GM21619 (cell line): ENCODE results near the gene ACD.
"Not testable (repeated sequence)": the region's sequence is repeated elsewhere in the genome, so short reads cannot be mapped to it uniquely, and the experiment has no call there.

Experiments
- ATAC-seq: cut with Tn5 transposase; IDR thresholded peaks from one replicate; pipeline ENCODE4 v1.9.1; 2021; ENCODE audit not compliant: unreplicated experiment

The ACD gene

DNA sequence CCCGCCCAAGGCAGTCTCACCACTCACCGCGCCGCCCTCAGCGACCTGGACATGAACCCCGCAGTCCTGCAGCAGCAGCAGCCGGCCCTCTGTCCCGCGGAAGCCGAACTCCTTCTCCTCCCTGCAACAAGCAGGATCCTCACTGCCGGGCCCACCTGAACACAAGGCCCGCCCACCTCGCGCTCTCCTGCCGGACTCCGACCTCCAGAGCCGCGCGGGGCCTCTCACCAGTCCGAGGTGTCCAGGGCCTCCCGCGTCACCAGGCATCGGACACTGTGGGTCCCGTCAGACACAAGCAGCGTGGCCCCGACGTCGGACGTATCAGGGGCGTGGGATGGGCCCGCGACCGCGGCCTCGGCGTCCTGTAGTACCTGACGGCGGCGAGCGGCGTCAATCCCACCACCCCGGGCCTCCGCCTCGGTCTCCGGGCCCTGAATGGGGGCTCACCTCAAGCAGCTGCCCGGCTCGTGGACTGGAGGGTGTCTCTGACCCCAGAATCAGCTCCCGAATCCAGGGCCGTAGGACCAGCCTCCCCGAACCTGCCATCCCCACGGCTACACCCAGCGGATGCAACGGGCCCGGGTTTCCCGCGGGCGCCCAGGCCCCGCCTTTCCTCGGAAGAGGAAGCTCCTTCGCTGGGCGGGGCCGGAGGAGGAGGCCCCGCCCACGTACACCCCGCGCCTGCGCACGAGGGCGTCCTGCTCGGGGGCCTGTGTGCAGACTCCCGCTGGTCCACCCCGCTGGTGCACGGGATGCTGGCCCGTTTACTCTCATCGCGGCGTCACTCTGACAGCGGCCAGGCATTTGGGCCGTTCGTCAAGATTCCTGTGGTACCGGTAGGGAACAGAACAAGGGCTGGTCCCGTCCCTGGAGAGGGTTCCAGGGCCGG, at the start of gene ACD:
ACD (minus strand) TSS at position 586 of the 889 bp plus-strand sequence; CDS start at position 546, 40 bp downstream.
- ATAC-seq = peak; percentile 49

DNA sequence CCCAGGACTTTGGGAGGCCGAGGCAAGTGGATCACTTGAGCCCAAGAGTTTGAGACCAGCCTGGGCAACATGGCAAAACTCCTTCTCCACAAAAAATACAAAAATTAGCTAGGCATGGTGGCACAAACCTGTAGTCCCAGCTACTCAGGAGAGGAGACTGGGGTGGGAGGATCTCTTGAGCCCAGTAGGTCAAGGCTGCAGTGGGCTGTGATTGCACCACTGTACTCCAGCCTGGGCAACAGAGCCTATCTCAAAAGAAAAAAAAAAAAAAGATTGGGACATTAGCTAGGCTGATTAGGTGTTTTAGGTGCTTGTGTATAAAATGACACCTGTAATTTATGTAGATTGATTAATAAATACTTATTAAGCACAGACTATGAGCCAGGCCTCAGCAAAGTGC, 49.0 kb upstream of the ACD start:
- ATAC-seq = no peak

DNA sequence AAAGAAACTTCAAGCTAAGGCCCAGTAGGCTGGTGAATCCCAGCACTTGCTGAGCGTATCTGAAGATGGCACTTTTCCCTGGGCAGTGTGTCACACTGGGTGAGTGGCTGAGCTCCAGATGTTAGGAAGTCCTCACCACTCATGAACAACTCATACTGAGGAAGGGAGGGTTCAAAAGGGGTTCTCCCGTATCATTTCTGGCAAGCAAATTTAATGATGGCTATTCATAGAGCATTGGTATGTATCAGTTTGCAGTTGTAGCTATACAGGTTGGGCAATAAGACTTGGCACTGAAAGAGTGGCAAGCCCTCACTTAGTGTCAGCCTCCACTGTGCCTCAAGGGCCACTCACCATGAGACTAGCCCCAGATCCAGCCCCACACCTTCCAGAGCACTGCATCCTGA, 48.3 kb upstream of the ACD start:
- ATAC-seq = no peak

DNA sequence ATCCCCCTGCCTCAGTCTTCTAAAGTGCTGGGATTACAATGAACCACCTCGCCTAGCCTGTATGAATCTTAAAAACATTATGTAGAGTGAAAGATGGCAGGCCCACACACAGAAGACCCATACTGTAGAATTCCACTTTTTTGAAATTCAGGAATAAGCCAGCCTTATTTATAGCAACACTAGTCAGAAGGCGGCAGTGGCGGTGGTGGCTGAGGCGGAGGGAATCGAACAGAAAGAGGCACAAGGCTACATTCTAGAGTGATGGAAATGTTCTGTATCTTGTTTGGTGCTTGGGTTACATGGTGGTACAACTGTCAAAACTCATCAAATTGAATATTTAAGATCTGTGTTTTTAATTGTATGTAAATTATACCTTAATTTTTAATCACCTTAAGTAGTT, 47.7 kb upstream of the ACD start:
- ATAC-seq = no peak

DNA sequence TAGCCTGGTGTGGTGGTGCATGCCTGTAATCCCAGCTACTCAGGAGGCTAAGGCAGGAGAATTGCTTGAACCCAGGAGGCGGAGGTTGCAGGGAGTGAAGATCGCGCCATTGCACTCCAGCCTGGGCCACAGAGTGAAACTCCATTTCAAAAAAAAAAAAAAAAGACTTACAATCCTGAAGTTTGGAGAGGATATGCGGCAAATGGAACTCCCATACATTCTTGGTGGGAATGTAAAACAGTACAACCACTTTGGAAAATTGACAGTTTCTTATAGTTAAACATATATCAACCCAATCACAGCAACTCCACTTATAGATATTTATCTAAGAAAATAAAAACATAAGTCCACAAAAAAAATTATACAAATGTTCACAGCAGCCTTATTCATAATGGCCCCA, 47.1 kb upstream of the ACD start:
- ATAC-seq = no peak

DNA sequence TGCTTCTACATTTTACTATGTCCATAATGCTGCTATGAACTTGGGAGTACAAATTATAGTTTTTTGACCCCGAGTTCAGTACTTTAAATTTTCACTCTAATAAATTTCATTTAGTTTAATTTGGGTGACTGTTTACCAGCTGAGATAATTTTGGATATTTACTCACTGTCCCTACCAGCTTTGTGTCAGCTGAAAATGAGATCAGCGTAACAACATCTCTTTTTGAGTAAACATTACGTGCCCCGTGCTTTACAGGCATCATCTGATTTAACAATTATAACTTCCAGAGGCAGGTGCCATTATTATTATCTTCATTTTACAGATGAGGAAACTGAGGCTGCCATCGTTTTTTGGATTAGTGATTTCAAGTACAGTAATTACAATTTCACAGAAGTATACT, 44.0 kb upstream of the ACD start:
- no peak for ATAC-seq

DNA sequence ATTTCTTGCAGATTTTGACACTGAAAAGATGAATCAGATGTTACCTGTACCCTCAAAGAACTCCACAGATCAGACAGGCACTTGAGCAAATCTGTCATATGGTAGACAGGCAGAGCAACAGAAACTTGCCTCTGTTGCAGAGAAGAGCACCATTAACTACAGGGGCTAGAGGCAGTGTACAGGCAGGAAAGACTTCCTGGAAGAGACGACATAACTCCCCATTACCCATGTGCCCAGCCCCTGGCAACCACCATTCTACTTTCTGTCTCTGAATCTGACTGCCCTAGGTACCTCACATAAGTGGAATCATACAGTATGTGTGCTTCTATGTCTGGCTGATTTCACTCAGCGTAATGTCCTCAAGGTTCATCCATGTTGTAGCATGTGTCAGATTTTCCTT, 43.6 kb upstream of the ACD start:
- no peak for ATAC-seq

DNA sequence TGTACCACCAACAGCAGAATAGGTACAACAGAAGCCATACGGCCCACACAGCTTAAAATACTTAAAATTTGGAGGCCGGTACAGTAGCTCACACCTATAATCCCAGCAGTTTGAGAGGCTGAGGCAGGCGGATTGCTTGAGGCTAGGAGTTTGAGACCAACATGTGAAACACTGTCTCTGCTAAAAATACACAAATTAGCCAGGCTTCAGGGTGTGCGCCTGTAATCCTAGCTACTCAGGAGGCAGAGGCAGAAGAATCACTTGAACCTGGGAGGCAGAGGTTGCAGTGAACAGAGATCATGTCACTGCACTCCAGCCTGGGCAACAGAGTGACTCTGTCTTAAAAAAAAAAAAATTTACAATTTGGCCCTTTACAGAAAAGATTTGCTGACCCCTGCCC, 42.1 kb upstream of the ACD start:
- ATAC-seq = no peak

GRCh38 chr16:67701420-67701819, 41.4 kb upstream of the ACD start:
- no peak for ATAC-seq

- no peak for ATAC-seq
Observed at GRCh38 chr16:67699265-67699664, 39.2 kb upstream of the ACD start.

DNA sequence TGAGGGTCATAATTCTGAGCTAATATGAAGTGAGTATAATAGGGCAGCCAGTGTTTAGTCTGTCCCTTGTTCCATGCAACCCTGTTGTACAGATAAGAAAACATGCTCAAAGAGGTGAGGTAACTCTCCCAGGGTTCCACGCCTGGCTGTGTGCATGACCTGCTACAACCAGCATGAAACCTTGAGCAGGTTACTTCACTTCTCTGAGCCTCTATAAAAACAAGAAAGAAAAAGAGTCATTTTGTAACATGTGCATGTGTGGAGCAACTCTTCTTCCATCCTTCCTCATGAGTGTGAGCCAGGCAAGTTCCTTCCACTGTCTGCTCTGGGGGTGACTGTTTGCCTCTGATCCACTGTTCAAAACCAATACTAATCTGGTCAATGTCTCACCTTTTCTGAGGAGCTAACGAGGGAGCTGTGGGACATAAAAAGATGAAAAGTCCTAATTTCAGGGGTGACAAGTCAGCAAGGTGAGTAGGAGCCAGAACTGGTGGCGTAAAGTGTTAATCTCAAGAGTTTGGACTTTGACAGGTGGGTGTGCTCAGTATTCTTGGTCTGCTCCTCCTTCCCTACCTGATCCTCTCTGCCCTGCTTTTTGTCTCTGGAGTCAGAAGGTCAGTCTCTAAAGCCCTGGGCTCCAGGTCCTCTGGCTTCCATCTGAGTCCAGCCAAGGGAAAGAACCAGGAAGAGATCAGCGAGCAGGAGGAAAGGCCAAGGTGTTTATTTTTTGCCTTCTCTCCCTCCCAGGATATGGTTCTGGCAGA, 37.5 kb upstream of the ACD start:
- ATAC-seq = no peak

DNA sequence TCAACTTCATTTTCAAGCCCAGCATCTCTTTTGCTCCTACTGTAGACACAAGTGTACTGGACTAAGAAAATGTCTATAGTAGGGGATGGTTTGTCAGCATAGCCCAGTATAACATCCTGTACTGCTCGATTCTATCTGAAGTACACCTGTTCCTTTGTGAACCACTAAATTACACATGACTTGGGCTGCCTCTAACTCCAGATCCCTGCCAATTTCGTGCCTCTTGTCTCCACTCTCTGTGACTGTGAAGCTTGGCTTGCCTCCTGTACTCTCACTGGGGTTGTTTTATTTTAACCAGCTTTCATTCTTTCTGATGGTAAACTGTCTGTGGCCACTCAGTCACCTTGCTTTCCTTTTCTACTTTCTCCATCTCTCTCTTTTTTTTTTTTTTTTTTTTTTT, 34.6 kb upstream of the ACD start:
- ATAC-seq = no peak

DNA sequence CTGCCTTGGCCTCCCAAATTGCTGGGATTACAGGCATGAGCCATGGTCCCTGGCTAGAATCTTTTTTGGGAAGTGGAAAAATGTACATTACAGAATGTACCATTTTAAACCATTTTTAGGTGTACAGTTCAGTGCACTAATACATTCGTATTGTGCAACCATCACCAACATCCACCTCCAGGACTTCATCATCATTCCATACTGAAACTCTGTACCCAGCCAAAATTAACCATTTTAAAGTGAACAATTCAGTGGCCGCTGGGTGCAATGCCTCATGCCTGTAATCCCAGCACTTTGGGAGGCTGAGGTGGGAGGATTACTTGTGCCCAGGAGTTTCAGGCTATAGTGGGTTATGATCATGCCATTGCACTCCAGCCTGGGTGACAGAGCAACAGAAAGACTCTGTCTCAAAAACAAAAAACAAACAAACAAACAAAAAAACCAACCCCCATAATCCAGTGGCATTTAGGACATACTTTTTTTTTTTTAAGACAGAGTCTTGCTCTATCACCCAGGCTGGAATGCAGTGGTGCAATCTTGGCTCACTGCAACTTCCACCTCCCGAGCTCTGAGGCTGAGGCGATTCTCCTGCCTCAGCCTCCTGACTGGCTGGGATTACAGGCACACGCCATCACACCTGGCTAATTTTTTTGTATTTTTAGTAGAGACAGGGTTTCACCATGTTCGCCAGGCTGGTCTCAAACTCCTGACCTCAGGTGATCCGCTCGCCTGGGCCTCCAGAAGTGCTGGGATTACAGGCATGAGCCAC, 33.6 kb upstream of the ACD start:
- not testable (repeated sequence) for ATAC-seq

DNA sequence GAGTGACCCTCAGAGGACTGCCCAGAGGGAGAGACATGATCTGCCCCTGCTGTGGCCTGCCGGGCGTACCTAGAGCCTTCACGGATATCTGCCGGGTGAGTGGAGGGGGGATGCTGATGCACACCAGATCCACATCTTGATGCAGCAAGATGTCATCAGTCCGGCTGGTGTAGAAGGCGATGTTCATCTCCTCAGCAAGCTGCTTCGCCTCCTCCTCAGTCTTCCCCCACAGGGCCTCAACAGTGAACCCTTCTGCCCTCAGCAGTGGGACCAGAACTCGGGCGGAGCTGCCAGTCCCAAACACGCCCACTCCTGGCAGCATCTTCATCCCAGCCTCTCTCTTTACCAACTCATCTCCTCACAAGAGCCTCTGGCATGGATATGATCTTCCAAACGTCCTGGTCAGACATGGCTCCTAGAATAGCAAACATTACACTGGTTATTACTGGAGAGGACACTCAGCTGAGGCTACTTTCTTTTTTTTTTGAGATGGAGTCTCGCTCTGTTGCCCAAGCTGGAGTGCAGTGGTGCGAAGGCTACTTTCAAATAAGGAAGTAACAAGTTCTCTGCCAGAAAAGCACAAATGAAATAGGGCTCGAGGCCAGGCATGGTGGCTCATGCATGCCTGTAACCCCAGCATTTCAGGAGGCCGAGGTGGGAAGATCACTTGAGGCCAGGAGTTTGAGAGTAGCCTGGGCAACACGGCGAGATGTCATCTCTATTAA, 25.5 kb upstream of the ACD start:
- no peak for ATAC-seq

DNA sequence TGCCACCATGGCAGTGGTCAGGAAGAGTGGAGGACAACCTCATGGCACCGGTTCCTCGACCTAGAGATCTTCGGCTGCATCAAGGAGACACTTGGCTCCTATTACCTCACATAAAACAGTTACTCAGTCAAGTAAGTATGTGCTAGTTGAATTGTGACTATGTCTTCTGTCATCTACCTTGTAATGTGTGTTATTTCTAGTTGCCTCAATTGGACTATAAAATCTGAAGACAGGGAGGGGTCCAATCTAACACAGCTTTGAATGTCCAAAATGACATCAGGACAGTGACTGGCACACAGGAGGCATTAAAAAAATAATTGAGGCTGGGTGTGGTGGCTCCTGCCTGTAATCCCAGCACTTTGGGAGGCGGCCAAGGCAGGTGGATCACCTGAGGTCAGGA, 23.7 kb upstream of the ACD start:
- ATAC-seq = no peak

GRCh38 chr16:67679935-67680897, 20.2 kb upstream of the ACD start:
- ATAC-seq = no peak

GRCh38 chr16:67678354-67679023, 18.4 kb upstream of the ACD start:
- ATAC-seq = no peak

GRCh38 chr16:67677712-67678111, 17.7 kb upstream of the ACD start:
- no peak for ATAC-seq

- ATAC-seq = no peak
Observed at GRCh38 chr16:67676939-67677338, 16.9 kb upstream of the ACD start.
